GM18870 (cell line): ENCODE results near the gene ZNF181.

Experiments
- ATAC-seq: cut with Tn5 transposase; IDR thresholded peaks from one replicate; pipeline ENCODE4 v1.9.1; 2021; ENCODE audit warnings: moderate library complexity; ENCODE audit not compliant: unreplicated experiment

The ZNF181 gene

GRCh38 chr19:34757441-34757840, 23.4 kb downstream of the ZNF181 start:
- no peak for ATAC-seq

- ATAC-seq = no peak
These were observed 25.3 kb downstream of the ZNF181 start for GRCh38 chr19:34759218-34759917.

DNA sequence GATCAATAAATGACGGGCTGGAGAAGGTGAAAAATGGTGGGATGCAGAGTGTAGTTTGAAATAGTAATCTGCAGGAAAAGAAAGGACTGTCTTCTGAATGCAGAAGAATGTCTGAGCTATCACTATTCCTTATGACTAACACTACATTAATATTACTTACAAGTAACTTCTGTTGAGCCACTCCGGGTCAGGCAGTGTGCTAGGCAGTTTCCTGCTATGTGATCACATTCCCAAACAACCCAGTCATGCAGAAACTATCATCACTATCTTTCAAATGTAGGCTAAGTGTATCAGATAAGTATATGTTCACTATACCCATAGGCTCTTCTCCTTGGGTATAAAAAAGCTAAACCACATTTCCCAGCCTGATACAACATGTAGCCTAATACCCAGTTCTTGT, 32.3 kb downstream of the ZNF181 start:
- no peak for ATAC-seq

DNA sequence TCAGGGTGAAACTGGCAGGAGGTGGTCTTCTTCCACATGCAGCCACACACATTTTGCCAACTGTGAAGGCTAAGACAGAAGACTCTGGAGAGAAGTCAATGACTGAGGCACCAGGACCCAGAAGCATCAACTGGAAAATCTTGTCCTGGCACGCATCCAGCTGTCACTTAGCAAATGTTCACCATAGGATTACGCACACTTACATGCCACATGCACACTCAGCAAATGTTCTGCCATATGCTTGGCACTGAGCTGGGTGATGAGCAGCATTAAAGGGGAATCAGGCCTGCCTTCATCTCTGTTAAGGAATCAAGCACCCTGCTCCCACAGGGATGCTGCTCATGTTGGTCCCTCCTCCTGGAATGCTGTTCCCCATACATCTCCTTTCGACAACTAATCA, 33.9 kb downstream of the ZNF181 start:
- no peak for ATAC-seq

DNA sequence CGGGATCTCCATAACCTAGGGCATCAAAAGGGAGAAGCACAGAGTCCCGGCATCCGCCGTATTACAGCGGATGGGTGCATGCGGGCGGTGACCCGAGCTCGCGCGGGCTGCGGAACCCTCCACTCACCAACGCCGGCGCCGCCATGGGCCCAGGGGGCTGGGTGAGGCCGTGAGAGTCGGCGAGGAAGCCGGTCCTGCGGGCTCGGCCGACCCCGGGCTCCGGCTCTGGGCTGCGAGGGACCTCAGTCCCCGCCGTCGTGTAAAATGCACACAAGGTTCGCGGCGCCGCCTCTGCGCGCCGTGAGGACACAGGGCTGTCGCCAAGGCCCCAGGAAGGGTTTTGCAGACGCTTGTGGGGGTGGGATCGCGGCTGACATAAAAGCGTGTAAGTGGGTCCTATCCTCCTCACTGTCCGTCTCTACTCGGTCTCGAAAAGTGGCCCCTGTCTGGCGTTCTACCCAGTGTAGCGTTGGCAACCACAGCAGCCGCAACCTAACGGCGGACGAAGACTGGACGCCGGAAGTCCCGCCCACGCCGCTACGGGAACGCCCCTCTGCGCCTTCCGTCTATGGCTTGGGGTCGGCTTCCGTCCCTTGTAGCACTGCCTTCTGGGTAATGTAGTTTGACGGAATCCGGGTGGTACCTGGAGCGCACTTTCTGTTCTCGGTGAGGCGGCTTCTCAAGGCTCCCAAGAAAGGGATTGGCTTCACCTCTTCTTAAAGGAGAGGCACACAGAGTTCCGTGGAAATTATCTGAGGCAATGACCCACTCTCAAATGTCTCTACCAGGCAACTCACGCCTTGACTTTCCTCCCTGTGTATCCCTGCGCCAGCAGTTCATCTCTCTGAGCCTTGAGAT, 38.9 kb downstream of the ZNF181 start, which contains the start of gene ZNF599:
TSS of gene ZNF599 (minus strand) at position 519 of the 858 bp plus-strand sequence. CDS start at position 145, 374 bp downstream.
- peak; percentile 81 for ATAC-seq

- ATAC-seq = no peak
These were observed 39.5 kb downstream of the ZNF181 start for GRCh38 chr19:34773555-34773864.

GRCh38 chr19:34774857-34775256, 40.8 kb downstream of the ZNF181 start:
- no peak for ATAC-seq

DNA sequence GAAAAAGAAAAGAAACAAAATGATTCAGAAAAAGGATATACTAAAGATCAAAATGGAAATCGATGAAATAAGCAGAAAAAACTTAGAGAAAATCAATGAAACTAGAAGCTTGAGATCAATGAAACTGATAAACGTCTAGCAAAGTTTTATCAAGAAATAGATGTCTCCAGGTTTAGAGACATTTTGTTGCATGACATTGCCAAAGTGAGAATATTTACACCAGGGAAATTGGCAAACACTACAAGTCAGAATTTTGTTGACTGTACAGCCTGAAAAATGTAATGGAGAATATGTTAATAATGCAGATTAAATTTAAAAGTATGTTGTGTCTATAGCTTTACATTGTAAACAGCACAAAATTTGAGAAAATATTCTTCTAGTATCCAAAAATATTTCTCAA, 44.3 kb downstream of the ZNF181 start:
- no peak for ATAC-seq

- no peak for ATAC-seq
These were observed 45.6 kb downstream of the ZNF181 start for GRCh38 chr19:34779652-34780051.

DNA sequence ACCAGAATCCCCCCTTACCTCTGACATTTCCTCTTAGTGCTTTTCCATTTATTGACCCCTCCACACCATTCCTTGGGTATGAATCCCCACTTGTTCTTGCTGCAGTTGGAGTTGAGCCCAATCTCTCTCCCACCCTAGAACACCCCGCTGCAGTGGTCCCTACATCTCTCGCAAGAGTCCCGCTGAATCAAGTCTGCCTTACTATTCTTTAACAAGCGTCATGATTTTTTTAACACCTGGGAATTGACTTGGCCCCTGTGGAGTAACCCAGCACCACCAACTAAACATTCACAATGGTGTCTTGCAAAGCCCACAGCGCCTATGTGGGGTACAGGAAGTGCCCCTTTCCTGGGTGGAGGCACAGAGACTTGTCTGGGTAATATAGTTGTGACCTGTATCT, 52.2 kb downstream of the ZNF181 start:
- ATAC-seq = no peak

GRCh38 chr19:34787059-34787824, 53.2 kb downstream of the ZNF181 start:
- no peak for ATAC-seq

DNA sequence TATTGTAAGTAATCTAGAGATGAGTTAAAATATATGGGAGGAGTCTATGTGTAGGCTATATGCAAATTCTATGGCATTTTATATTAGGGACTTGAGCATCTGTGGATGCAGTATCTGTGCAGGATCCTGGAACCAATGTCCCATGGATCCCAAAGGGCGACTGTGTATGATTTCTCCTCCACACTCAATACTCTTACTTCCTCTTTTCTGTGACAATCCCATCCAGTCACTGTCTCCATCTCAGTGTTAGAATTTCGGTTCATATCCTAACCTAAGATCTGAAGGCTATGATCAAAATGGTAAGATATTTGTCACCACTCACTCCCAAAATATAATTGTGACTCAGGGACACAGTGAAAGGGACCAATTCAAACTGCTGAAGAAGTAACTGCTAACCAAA, 54.0 kb downstream of the ZNF181 start:
- no peak for ATAC-seq

- no peak for ATAC-seq
These were observed 59.5 kb downstream of the ZNF181 start for GRCh38 chr19:34793565-34793964.

DNA sequence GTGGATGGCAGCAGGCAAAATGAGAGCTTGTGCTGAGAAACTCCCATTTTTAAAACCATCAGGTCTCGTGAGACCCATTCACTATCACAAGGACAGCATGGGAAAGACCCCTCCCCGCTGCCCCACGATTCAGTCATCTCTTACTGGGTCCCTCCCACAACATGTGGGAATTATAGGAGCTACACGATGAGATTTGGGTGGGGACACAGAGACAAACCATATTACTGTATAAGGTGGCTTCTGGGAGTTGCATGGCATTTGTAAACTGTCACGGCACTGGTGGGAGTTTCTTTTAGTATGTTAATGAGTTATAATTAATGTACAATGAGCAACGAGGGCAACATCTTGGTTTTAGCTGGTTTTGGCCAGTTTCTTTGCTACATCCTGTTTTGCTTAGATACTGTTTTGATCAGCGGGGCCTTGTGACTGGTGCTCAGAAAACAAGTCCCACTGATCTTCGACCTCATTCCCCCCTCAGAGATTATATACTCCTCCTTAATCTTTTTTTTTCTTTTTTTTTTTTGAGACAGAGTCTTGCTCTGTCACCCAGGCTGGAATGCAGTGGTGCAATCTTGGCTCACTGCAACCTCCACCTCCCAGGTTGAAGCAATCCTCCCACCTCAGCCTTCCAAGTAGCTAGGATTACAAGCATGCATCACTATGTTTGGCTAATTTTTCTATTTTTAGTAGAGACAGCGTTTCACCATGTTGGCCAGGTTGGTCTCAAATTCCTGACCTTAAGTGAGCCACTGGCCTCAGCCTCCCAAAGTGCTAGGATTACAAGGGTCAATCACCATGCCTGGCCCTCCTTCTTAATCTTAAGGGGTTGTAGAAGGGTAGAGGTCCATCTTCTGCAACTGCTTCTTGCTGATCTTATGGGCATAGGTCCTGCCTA, 60.3 kb downstream of the ZNF181 start:
- ATAC-seq = no peak
